HG02840 (cell line): ENCODE results near the gene LCLAT1.
"Not testable (repeated sequence)": the region's sequence is repeated elsewhere in the genome, so short reads cannot be mapped to it uniquely, and the experiment has no call there.

Experiments used
- ATAC-seq: cut with Tn5 transposase; IDR thresholded peaks from one replicate; pipeline ENCODE4 v1.9.1; 2021; ENCODE audit warnings: mild to moderate bottlenecking, moderate library complexity, moderate number of reproducible peaks; ENCODE audit not compliant: unreplicated experiment, low FRiP score

LCLAT1 gene

GRCh38 chr2:30580391-30580790 lies 133.3 kb downstream of the LCLAT1 start:
- no peak for ATAC-seq

GRCh38 chr2:30582521-30582920 lies 135.5 kb downstream of the LCLAT1 start:
- no peak for ATAC-seq

DNA sequence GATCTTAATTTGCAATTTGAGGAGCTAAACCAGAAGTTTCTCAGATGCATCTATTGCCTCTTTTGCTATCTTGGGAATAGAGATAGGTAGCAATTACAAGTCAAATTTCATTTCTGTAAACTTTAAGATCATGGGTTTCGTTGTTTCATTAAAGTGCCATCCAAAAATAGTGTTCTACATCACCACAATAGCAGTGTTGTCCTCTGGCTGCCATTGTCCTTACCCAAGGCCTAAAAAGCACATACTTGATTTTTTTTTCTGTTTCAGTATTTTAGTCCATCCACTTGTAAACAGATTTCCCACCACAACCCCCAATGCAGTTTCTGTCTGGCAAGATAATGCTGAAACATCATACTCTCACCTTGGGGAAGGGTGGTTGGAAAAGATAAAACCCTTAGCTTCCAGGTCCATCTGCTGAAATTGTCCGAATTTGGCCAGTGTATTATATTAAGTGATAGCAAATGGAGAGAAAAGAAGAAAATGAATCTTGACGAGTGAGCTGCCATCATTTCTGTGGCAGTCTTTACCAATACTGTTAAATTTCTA lies 136.2 kb downstream of the LCLAT1 start:
- ATAC-seq = no peak

DNA sequence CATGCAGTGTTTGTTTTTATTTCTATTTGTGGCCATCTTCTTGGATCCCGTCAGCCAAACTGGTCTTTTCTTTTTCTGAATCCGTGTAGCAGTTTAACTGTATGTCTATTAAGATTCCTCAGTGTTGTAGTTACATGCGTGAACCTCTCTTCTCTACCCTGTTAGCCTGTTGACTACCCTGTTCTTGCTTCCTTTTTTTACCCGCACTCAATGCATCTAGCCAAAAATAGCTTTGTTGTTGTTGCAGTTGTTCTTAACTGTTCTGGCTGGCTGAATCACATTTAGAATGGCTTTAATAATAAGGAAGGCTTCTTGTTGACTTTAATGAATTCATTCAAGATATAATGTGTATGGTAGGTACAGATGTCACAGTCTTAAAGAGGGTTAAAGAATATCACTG lies 137.1 kb downstream of the LCLAT1 start:
- ATAC-seq = no peak

GRCh38 chr2:30588994-30589393 lies 141.9 kb downstream of the LCLAT1 start:
- no peak for ATAC-seq

- no peak for ATAC-seq
These were observed 143.4 kb downstream of the LCLAT1 start for GRCh38 chr2:30590407-30590806.

GRCh38 chr2:30591186-30591585 lies 144.1 kb downstream of the LCLAT1 start:
- no peak for ATAC-seq

GRCh38 chr2:30601375-30601774 lies 154.3 kb downstream of the LCLAT1 start:
- no peak for ATAC-seq

DNA sequence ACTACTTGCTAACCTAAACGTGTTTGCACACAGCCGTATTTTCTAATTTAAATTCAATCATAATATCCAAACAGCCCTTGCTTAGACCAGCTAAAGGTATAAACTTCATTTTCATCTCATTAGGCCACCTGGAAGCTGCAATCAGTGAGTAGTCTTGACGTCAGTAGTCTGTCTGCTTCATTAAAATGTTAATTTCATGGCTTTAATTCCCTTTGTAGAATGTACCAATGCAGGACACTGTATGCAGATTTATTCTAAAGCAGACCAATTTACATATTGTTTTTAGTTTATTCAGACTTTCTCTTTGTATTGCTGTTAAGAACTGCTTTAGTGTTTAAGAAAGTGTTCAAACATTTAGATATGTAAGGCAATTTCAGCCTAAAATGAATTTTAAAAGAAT lies 158.2 kb downstream of the LCLAT1 start:
- ATAC-seq = no peak

- no peak for ATAC-seq
These were observed 161.6 kb downstream of the LCLAT1 start for GRCh38 chr2:30608643-30609042.

GRCh38 chr2:30611583-30611982 lies 164.5 kb downstream of the LCLAT1 start:
- ATAC-seq = no peak

DNA sequence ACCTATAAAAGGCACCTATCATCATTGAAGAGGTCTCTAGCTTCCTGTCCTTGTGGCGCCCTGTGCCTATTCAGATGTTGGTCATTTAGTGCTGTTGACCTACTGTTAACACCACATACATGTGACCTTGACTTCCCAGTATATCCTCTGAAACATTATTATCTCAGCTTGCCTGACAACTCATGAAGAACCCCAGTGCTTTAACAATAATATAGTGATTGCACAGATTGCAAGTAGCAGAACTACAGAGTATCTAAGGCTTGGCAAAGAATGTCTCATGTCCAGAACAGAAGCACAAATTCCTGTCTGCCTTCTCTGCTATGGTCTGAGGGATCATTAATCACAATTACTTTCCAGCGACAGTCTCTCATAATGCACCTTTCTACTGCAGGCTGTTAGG lies 165.3 kb downstream of the LCLAT1 start:
- no peak for ATAC-seq

- ATAC-seq = no peak
These were observed 166.0 kb downstream of the LCLAT1 start for GRCh38 chr2:30613001-30613400.

GRCh38 chr2:30614227-30614626 lies 167.2 kb downstream of the LCLAT1 start:
- ATAC-seq = not testable (repeated sequence)

- ATAC-seq = no peak
These were observed 168.9 kb downstream of the LCLAT1 start for GRCh38 chr2:30615926-30616325.

DNA sequence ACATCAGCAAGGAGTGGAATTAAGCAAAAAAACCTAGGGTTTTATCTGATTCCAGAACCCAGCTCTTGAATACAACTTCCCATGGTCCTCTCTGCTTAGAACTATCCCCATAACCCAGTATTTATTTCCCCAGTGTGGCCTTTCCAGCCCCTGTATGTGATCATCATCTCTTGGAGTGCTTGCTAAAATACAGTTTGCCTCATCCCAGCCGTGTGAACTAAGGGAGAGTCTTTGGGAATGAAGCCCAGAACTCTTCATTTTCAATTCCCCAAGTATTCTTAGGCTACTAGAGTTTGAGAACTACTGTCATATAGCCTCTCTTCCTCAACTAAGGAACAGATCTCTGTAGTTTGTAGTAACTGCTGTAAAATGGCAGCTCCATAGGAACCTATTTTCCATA lies 173.1 kb downstream of the LCLAT1 start:
- ATAC-seq = no peak

GRCh38 chr2:30621836-30622235 lies 174.8 kb downstream of the LCLAT1 start:
- no peak for ATAC-seq

DNA sequence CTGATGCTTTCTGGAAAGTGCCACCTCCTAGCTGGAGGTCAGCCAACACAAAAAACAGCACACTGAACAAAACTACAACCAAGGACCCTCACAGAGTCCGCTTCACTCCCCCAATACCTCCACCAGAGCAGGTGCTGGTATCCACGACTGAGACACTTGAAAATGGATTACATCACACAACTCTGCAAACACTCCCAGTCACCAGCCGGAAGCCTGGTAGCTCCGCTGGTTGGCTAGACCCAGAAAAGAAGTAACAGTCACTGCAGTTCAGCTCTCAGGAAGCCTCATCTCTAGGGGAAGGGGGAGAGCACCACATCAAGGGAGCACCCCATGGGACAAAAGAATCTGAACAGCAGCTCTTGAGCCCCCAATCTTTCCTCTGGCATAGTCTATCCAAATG lies 175.4 kb downstream of the LCLAT1 start:
- ATAC-seq = no peak

DNA sequence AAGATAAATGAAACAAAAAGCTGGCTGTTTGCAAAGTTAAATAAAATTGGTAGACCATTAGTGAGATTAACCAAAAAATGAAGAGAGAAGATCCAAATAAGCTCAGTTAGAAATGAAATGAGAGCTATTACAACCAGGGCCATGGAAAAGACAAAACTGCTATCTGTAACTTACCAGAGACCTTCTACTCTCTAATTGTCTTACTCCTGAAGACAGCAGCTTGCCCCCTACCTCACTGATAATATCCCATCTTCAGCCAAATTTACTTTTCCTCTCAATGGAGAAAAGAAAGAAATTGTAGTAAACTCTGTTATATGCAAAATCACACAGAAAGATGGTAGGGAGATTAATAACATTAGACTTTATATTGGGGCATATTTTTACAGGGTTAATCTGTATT lies 178.2 kb downstream of the LCLAT1 start:
- no peak for ATAC-seq

DNA sequence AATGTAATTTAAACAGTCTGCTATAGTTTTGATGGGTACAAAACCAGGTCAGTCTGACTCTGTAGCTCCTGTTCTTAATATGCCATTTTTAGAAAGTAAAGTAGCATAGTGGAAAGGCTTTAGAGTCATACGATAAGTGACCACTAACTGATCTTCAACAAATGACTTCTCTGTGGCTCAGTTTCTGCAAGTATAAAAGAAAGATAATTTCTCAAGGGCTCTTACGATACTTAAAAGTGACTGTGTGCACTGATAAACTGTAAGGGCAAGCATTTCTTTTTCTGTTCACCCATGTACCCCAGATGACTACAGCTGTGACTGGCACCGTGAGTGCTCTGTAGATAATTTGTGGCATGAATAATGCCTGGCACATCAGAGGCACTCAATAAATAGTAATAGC lies 178.7 kb downstream of the LCLAT1 start:
- ATAC-seq = no peak

- no peak for ATAC-seq
These were observed 179.4 kb downstream of the LCLAT1 start for GRCh38 chr2:30626397-30626796.

DNA sequence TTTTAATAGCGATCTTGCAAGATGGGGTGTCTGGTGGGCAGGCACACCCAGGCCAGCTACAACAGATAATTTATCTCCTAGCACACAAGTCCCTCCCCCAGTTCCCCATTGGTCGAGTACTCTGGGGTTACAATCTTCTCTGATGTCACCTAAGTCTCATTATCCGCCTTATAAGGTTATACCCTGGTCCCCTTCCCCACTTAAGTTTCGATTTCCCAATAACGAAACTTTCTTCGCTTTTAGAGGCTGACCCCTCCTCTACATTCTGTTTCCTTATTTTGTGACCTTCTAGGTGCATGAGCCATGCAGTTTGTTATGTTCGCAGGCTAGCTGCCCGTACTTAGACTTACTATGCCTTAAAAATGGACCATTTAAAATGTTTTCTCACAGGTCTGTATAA lies 180.1 kb downstream of the LCLAT1 start:
- ATAC-seq = no peak

DNA sequence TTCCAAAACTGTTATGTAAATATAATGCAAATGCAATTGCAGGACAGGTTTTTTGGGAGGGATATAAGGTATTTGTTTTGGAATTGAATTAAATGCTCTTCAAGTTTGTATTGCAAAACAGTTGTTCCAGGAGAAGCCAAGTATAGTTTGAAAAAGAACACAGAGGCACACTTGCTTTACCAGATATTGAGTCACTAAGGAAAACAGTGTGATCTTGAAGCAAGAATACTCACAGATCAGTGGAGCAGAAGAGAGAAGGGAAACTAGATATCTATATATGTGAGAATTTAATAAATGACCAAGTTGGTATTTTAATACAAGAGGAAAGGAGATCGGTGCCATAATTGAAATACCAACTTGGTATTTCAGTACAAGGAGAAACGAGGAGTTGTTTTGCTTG lies 181.3 kb downstream of the LCLAT1 start:
- no peak for ATAC-seq
